Common myeloid progenitor, CD34-positive (primary cell): ENCODE results near the gene IL12RB2.

ENCODE experiments used
- CTCF ChIA-PET: fragments of 350-600 bp; sonication (Branson Sonifier 250); formaldehyde crosslinking; loops from one replicate; lab custom pipeline; 2021; ENCODE audit warnings: antibody characterized with exemption; lab: Charles Lee
- POLR2A ChIA-PET: fragments of 350-600 bp; sonication (Branson Sonifier 250); formaldehyde crosslinking; loops from one replicate; lab custom pipeline; 2021; ENCODE audit warnings: antibody characterized with exemption; lab: Charles Lee
- DNase-seq, 3 donors: peaks; one replicate each; pipeline versions ENCODE4 v3.0.0 to v3.0.0-alpha.2; 2013
- H3K27ac ChIP-seq, 2 experiments: 1 replicate in 1 of 2; 2 replicates in 1 of 2; pipeline ENCODE4 v1.7.0; 2013; ENCODE audit warnings: inconsistent platforms in 2 of 2, low read length in 2 of 2, mild to moderate bottlenecking in 2 of 2, low read depth in 1 of 2, moderate library complexity in 1 of 2; ENCODE audit not compliant: severe bottlenecking in 2 of 2, insufficient read depth in 1 of 2, poor library complexity in 1 of 2
- H3K27me3 ChIP-seq, 5 experiments: replicated peaks in 2 of 5; 1 replicate in 3 of 5; 2 replicates in 2 of 5; pipeline versions ENCODE4 v1.6.1 to v1.7.0; 2013; ENCODE audit warnings: low read length in 4 of 5, mild to moderate bottlenecking in 2 of 5, moderate library complexity in 2 of 5, inconsistent platforms in 1 of 5; ENCODE audit not compliant: insufficient read depth in 5 of 5, control insufficient read depth in 4 of 5
- H3K36me3 ChIP-seq, 4 experiments: 1 replicate in 2 of 4; 2 replicates in 2 of 4; pipeline versions ENCODE4 v1.6.1 to v1.7.0; 2013; ENCODE audit warnings: low read length in 3 of 4, control low read depth in 1 of 4, mild to moderate bottlenecking in 1 of 4; ENCODE audit not compliant: control insufficient read depth in 4 of 4, insufficient read depth in 4 of 4
- H3K4me1 ChIP-seq, 4 experiments: 1 replicate in 3 of 4; 2 replicates in 1 of 4; pipeline versions ENCODE4 v1.6.1 to v1.7.1; 2013; ENCODE audit warnings: low read length in 3 of 4, mild to moderate bottlenecking in 3 of 4, control low read depth in 1 of 4, inconsistent platforms in 1 of 4, moderate library complexity in 1 of 4; ENCODE audit not compliant: control insufficient read depth in 4 of 4, insufficient read depth in 4 of 4; ENCODE audit errors: control extremely low read depth in 1 of 4
- H3K4me3 ChIP-seq, 7 experiments: 1 replicate in 4 of 7; 2 replicates in 3 of 7; pipeline versions ENCODE4 v1.5.1 to v1.7.0; 2013; ENCODE audit warnings: mild to moderate bottlenecking in 7 of 7, low read length in 6 of 7, moderate library complexity in 6 of 7, inconsistent platforms in 2 of 7, low read depth in 2 of 7, control low read depth in 1 of 7; ENCODE audit not compliant: insufficient read depth in 4 of 7, control insufficient read depth in 1 of 7; ENCODE audit errors: extremely low read depth in 1 of 7
- H3K9me3 ChIP-seq, 5 experiments: 1 replicate in 4 of 5; 2 replicates in 1 of 5; pipeline versions ENCODE4 v1.6.1 to v1.7.1; 2013; ENCODE audit warnings: low read length in 4 of 5, mild to moderate bottlenecking in 2 of 5, inconsistent platforms in 1 of 5, low read depth in 1 of 5, moderate library complexity in 1 of 5; ENCODE audit not compliant: control insufficient read depth in 4 of 5, insufficient read depth in 2 of 5; ENCODE audit errors: control extremely low read depth in 1 of 5
- WGBS: methylation state at CpG from one replicate; pipeline ENCODE4 v1.1.5; 2013; ENCODE audit not compliant: insufficient coverage; 5-methylcytosine and 5-hydroxymethylcytosine counted together

The IL12RB2 gene

GRCh38 chr1:67317803-67318202 is 10.1 kb downstream of the IL12RB2 start:
- CTCF ChIA-PET: interaction anchor here (0.6 kb wide), 1 partner anchor 22 kb away, joined by 3 read pairs; no protein-coding TSS in a partner anchor
- H3K27me3 ChIP-seq: no peaks in the 10 kb centered on the region
- 94% methylated on average over 4 of the region's 4 CpGs for WGBS

GRCh38 chr1:67322442-67322841 is 14.8 kb downstream of the IL12RB2 start:
- WGBS: 100% methylated on average over 1 of the region's 1 CpG
- H3K27me3 ChIP-seq: no peaks in the 10 kb centered on the region
- POLR2A ChIA-PET: interaction anchor here (0.5 kb wide), 1 partner anchor 9 kb away, joined by 4 read pairs; no protein-coding TSS in a partner anchor
- H3K4me3 ChIP-seq: no peak overlapping the region
- H3K27ac ChIP-seq: no peak overlapping the region
- no peak for DNase-seq
- peaks cover 9 to 55% (median 12%) of the 10 kb centered on the region in 4 experiments for H3K36me3 ChIP-seq
- H3K4me1 ChIP-seq: no peaks in the 10 kb centered on the region
- no peaks in the 10 kb centered on the region for H3K9me3 ChIP-seq
- CTCF ChIA-PET: no interaction called here

More at GRCh38 chr1:67317803-67318202, 10.1 kb downstream of the IL12RB2 start:
- H3K4me1 ChIP-seq: peaks cover 0 to 6% (median 5%) of the 10 kb centered on the region in 4 experiments
- POLR2A ChIA-PET: no interaction called here
- H3K36me3 ChIP-seq: peaks cover 2 to 42% (median 8%) of the 10 kb centered on the region in 4 experiments
- no peak for DNase-seq
- H3K4me3 ChIP-seq: no peak overlapping the region
- H3K27ac ChIP-seq: no peak overlapping the region
- H3K9me3 ChIP-seq: no peaks in the 10 kb centered on the region

DNA sequence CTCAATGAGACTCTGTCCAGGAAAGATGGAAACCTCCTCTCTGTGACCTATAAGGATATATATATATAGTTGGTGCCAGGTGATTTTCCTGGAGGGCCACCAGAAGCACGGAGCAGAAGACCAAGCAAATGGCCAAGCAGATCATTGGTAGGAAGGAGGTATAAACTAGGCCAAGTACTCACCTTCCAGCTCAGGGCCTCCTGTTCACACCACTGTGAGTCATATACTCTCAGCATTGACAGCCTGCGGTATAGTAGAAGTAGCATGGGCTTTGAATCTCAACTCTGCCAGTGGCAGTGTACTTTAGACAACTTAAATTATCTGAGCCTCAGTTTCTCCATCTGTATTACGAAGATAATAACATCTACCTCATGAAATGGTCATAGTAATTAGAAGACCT is 15.4 kb downstream of the IL12RB2 start:
- CTCF ChIA-PET: no interaction called here
- POLR2A ChIA-PET: no interaction called here
- Histone ChIP-seq H3K36me3 (peaks cover 6 to 55% (median 17%) of the 10 kb centered on the region in 4 experiments), H3K27me3 (no peaks in the 10 kb centered on the region), H3K9me3 (no peaks in the 10 kb centered on the region), H3K4me1 (no peaks in the 10 kb centered on the region), H3K4me3 (no peak overlapping the region), H3K27ac (no peak overlapping the region)
- WGBS: 100% methylated on average over 2 of the region's 3 CpGs
- DNase-seq: no peak

- no peak overlapping the region for H3K27ac ChIP-seq
- H3K36me3 ChIP-seq: peaks cover 13 to 62% (median 21%) of the 10 kb centered on the region in 4 experiments
- POLR2A ChIA-PET: interaction anchor here (0.6 kb wide), 1 partner anchor 78 kb away, joined by 3 read pairs; no protein-coding TSS in a partner anchor
- DNase-seq: no peak
- H3K27me3 ChIP-seq: no peaks in the 10 kb centered on the region
- 100% methylated on average over 1 of the region's 8 CpGs for WGBS
- CTCF ChIA-PET: interaction anchor here (0.9 to 2.1 kb wide), 2 partner anchors 12 to 31 kb away, joined by 3 to 5 read pairs; no protein-coding TSS in a partner anchor
- H3K9me3 ChIP-seq: no peaks in the 10 kb centered on the region
- no peak overlapping the region for H3K4me3 ChIP-seq
- no peaks in the 10 kb centered on the region for H3K4me1 ChIP-seq
These were observed 16.4 kb downstream of the IL12RB2 start for GRCh38 chr1:67324068-67324467.

GRCh38 chr1:67327864-67328466 is 20.3 kb downstream of the IL12RB2 start:
- no peaks in the 10 kb centered on the region for H3K27me3 ChIP-seq
- DNase-seq: no peak
- CTCF ChIA-PET: interaction anchor here (2.1 kb wide), 1 partner anchor 11 kb away, joined by 6 read pairs; no protein-coding TSS in a partner anchor
- 71% methylated on average over 1 of the region's 3 CpGs for WGBS
- POLR2A ChIA-PET: no interaction called here
- H3K9me3 ChIP-seq: no peaks in the 10 kb centered on the region
- peaks cover 13 to 57% (median 21%) of the 10 kb centered on the region in 4 experiments for H3K36me3 ChIP-seq
- no peak overlapping the region for H3K27ac ChIP-seq
- H3K4me3 ChIP-seq: no peak overlapping the region
- no peaks in the 10 kb centered on the region for H3K4me1 ChIP-seq

GRCh38 chr1:67332653-67333529 is 25.2 kb downstream of the IL12RB2 start:
- Histone ChIP-seq H3K4me3 (no peak overlapping the region), H3K4me1 (peaks cover 0 to 4% (median 0%) of the 10 kb centered on the region in 4 experiments), H3K27me3 (no peaks in the 10 kb centered on the region), H3K36me3 (peaks cover 17 to 57% (median 21%) of the 10 kb centered on the region in 4 experiments), H3K27ac (no peak overlapping the region), H3K9me3 (no peaks in the 10 kb centered on the region)
- ChIA-PET CTCF (interaction anchor here (0.6 to 2.2 kb wide), 6 partner anchors 12 to 120 kb away, joined by 3 to 14 read pairs (median 4); no protein-coding TSS in a partner anchor), POLR2A (no interaction called here)
- whole genome bisulfite sequencing: no CpG with 5 or more reads among the region's 4 CpGs
- no peak for DNase-seq
